HCT116 (cell line): ENCODE results near the gene CPLX4.
"Not testable (repeated sequence)": the region's sequence is repeated elsewhere in the genome, so short reads cannot be mapped to it uniquely, and the experiment has no call there.

Experiments used
- EZH2 ChIP-seq: fragments of 200-600 bp; sonication (generic); IDR thresholded peaks from 2 replicates; pipeline ENCODE4 v1.6.1; 2017; ENCODE audit warnings: antibody characterized with exemption, mixed run types
- POLR2A ChIP-seq: IDR thresholded peaks from 2 replicates; pipeline ENCODE4 v1.7.0; 2011; ENCODE audit warnings: borderline replicate concordance; ENCODE audit not compliant: insufficient read depth, insufficient read length; ENCODE audit errors: extremely low read depth
- TF ChIP-seq, protein P1 (sequence below), 3 experiments: fragments of 200-600 bp in 1 of 3; sonication (generic) in 1 of 3; IDR thresholded peaks in 2 of 3; conservative IDR thresholded peaks in 1 of 3; 2 replicates each; pipeline ENCODE4 v1.5.1; 2012 to 2017; ENCODE audit warnings: low read depth in 2 of 3, low read length in 2 of 3, antibody characterized with exemption in 1 of 3, borderline replicate concordance in 1 of 3, control low read depth in 1 of 3, mild to moderate bottlenecking in 1 of 3, mixed read lengths in 1 of 3, mixed run types in 1 of 3, moderate library complexity in 1 of 3; ENCODE audit not compliant: insufficient read depth in 1 of 3

DNA sequence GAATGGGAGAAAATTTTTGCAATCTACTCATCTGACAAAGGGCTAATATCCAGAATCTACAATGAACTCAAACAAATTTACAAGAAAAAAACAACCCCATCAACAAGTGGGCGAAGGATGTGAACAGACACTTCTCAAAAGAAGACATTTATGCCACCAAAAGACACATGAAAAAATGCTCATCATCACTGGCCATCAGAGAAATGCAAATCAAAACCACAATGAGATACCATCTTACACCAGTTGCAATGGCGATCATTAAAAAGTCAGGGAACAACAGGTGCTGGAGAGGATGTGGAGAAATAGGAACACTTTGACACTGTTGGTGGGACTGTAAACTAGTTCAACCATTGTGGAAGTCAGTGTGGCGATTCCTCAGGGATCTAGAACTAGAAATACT, 56.6 kb downstream of the CPLX4 start:
- not testable (repeated sequence) for TF ChIP-seq POLR2A, EZH2
- TF ChIP-seq, protein P1, sequence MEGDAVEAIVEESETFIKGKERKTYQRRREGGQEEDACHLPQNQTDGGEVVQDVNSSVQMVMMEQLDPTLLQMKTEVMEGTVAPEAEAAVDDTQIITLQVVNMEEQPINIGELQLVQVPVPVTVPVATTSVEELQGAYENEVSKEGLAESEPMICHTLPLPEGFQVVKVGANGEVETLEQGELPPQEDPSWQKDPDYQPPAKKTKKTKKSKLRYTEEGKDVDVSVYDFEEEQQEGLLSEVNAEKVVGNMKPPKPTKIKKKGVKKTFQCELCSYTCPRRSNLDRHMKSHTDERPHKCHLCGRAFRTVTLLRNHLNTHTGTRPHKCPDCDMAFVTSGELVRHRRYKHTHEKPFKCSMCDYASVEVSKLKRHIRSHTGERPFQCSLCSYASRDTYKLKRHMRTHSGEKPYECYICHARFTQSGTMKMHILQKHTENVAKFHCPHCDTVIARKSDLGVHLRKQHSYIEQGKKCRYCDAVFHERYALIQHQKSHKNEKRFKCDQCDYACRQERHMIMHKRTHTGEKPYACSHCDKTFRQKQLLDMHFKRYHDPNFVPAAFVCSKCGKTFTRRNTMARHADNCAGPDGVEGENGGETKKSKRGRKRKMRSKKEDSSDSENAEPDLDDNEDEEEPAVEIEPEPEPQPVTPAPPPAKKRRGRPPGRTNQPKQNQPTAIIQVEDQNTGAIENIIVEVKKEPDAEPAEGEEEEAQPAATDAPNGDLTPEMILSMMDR (IDR thresholded peaks at IDR 0.05 in 2 of 3, conservative IDR thresholded peaks at IDR 0.05 in 1 of 3; ENCODE audit: borderline replicate concordance in 1 of 3, insufficient read depth in 1 of 3, low read depth in 2 of 3, low read length in 2 of 3) = not testable (repeated sequence)
